Panc1 (cell line): ENCODE data around the gene MCF2.

ENCODE experiments used
- CTCF ChIP-seq: fragments of 450-650 bp; IDR thresholded peaks from 2 replicates; pipeline ENCODE4 v1.5.1; 2017; ENCODE audit warnings: mild to moderate bottlenecking
- TCF7L2 ChIP-seq: IDR thresholded peaks from 2 replicates; pipeline ENCODE4 v1.6.1; 2011; ENCODE audit warnings: mild to moderate bottlenecking, low read depth, low read length, inconsistent platforms

- TF ChIP-seq CTCF (no peak), TCF7L2 (no peak)
These were observed 111.9 kb downstream of the MCF2 start for GRCh38 chrX:139596068-139596467.
